Peyer's patch (tissue), 4 donors: ENCODE data around the gene SUSD1. TPM values are rescaled to one million over a fixed set of nuclear protein-coding genes. Genes with fewer than 3 reads are reported as not detected.

ENCODE experiments used
- DNase-seq, 3 donors: peaks; one replicate each; pipeline ENCODE4 v3.0.0-alpha.2; 2017 to 2019
- H3K27ac ChIP-seq, 4 donors: fragments of 200-600 bp; sonication (generic); one replicate each; pipeline ENCODE4 v1.5.1; 2016 to 2019
- H3K27me3 ChIP-seq, 2 donors: fragments of 200-600 bp; sonication (generic); one replicate each; pipeline ENCODE4 v1.5.1; 2019
- H3K36me3 ChIP-seq, 3 donors: fragments of 200-600 bp; sonication (generic); one replicate each; pipeline ENCODE4 v1.5.1; 2016 to 2019
- H3K4me1 ChIP-seq, 4 donors: fragments of 200-600 bp; sonication (generic); one replicate each; pipeline ENCODE4 v1.5.1; 2016 to 2019
- H3K4me3 ChIP-seq, 4 donors: fragments of 200-600 bp; sonication (generic); 1 replicate in 3 of 4; 2 replicates in 1 of 4; pipeline ENCODE4 v1.5.1; 2016 to 2019; ENCODE audit warnings: mild to moderate bottlenecking in 1 of 4
- H3K9me3 ChIP-seq, 4 donors: fragments of 200-600 bp; sonication (generic); one replicate each; pipeline ENCODE4 v1.5.1; 2016 to 2019; ENCODE audit warnings: mild to moderate bottlenecking in 1 of 4
- POLR2A ChIP-seq, 2 donors: fragments of 450-650 bp; IDR thresholded peaks; one replicate each; pipeline ENCODE4 v1.5.1; 2017; ENCODE audit warnings: antibody characterized with exemption in 2 of 2, mild to moderate bottlenecking in 2 of 2, moderate library complexity in 2 of 2
- total RNA-seq, 4 donors: library from RNA; depleted of rRNA; stranded (reverse); fragments of >200 nt; gene quantifications; one replicate each; pipeline ENCODE4 v1.1.0, GENCODE V29; 2016
- TF ChIP-seq, protein P1 (sequence below), 6 experiments: fragments of 450-650 bp in 4 of 6; fragments of 200-600 bp in 2 of 6; sonication (generic) in 1 of 6; IDR thresholded peaks; one replicate each; pipeline ENCODE4 v1.5.1; 2017 to 2019; ENCODE audit warnings: antibody characterized with exemption in 6 of 6, mild to moderate bottlenecking in 3 of 6, moderate library complexity in 1 of 6

SUSD1 gene
- total RNA-seq, 4 donors from 2014 or later, result 10.6 to 28.9 (median 21.3) TPM

DNA sequence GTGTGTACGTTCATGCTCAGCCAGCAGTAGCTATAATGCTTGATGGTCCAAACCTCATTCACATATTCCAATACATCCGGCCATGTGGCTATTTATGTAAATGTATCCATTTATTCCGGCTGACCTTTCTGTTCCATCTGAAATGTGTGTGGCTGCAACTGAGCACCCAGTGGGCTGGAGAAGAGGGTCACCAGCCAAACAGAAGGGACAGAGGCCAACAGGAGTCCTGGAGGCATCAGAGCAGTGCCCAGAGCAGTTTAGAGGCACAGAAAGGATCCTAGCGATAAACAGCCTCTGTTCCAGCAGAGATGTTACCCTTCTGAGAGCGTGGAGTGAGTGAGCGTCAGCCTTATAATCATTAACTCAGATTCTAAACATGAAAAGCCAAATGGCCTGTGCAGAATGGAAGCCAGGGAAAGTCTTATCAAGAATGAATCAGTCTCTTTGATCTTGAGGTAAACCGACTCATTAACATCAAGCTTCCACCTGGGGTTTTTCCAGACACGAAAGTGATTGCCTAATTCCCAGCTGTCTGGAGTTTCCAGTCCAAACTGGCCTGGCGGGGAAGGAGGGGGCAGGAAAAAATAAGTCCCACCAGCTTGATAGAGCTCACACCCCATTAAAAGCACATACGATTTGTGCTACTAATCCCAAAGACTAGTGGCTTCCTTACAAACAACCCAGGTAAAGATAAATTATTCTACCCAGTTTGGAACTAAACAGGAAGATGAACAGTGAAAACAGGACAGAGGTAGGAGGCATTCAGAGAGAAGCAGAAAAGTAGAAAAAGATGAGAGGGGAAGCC is 55.7 kb downstream of the SUSD1 start:
- H3K27ac ChIP-seq, result peak overlapping the region in 3 of 4 donors; percentile 18 to 76 (median 27)
- DNase-seq, result peak in 2 of 3 donors; percentile 54 to 67
- H3K4me3 ChIP-seq, result no peak overlapping the region
- H3K9me3 ChIP-seq, result no peaks in the 10 kb centered on the region
- H3K36me3 ChIP-seq, result no peaks in the 10 kb centered on the region
- no peaks in the 10 kb centered on the region for H3K27me3 ChIP-seq
- H3K4me1 ChIP-seq, result peaks cover 0 to 5% (median 0%) of the 10 kb centered on the region in 4 donors
- TF ChIP-seq POLR2A (IDR thresholded peaks at IDR 0.05), result no peak
- TF ChIP-seq, protein P1, sequence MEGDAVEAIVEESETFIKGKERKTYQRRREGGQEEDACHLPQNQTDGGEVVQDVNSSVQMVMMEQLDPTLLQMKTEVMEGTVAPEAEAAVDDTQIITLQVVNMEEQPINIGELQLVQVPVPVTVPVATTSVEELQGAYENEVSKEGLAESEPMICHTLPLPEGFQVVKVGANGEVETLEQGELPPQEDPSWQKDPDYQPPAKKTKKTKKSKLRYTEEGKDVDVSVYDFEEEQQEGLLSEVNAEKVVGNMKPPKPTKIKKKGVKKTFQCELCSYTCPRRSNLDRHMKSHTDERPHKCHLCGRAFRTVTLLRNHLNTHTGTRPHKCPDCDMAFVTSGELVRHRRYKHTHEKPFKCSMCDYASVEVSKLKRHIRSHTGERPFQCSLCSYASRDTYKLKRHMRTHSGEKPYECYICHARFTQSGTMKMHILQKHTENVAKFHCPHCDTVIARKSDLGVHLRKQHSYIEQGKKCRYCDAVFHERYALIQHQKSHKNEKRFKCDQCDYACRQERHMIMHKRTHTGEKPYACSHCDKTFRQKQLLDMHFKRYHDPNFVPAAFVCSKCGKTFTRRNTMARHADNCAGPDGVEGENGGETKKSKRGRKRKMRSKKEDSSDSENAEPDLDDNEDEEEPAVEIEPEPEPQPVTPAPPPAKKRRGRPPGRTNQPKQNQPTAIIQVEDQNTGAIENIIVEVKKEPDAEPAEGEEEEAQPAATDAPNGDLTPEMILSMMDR (IDR thresholded peaks at IDR 0.05), result peak in 1 of 6 experiments; percentile 24

DNA sequence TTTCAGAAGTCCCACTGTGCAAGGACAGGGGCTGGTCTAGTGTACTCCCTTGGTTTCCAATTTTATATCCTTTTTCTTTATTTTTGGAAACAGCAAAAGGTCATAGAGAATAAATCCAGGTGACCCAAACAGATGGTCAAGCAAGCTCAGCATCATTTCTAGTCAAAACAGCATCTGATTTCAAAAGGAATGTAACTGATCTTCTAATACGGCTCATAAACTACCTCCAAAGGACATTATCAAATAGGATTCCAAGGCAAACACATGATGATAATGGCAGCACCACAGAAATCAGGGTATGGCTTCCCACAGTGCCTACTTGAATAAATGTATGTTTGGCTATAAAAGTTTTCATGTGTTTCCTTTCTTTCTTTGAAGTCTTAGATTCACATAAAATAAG is 57.1 kb downstream of the SUSD1 start:
- Histone ChIP-seq H3K36me3 (no peaks in the 10 kb centered on the region), H3K4me3 (no peak overlapping the region), H3K27ac (no peak overlapping the region), H3K27me3 (no peaks in the 10 kb centered on the region), H3K9me3 (no peaks in the 10 kb centered on the region), H3K4me1 (peaks cover 0 to 5% (median 0%) of the 10 kb centered on the region in 4 donors)
- DNase-seq, result no peak
- TF ChIP-seq POLR2A (IDR thresholded peaks at IDR 0.05), result no peak
- TF ChIP-seq, protein P1 (IDR thresholded peaks at IDR 0.05), result no peak

DNA sequence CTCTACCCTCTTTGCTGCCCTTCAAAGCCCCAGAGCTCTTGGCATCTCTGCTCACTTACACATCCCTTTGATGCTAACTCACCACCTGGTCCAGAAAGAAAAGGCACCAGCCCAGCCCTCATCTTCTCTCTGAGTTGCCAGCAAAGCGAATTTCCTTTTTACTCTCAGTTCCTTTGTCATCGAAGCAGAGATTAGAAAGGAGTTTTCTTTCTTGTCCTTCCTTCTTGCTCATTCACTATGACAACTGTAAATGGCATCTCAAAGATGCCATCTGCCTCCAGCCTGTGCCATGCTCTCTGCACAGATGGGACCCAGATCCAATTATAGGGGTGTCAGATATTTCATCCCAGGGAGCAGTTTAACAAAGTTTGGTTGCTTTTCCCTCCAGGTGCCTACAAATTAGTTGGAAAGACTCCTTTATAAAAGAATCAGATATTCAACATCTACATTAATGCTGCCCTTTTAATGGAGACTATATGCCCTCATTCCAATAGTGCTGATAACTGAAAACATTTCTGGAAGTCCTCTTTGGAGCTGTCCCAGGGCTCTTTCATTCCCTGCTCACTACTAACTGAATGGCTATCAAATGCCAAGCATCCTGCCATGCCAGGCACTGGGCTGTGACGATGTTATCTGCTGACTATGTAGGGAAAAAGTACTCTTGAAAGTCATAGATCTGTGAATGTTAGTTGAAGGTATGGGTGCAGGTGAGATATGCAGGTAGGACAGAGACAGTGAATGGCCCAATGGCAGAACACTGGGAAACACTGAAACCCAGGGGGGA is 58.9 kb downstream of the SUSD1 start:
- H3K4me1 ChIP-seq, result peaks cover 0 to 5% (median 0%) of the 10 kb centered on the region in 4 donors
- H3K27me3 ChIP-seq, result no peaks in the 10 kb centered on the region
- no peaks in the 10 kb centered on the region for H3K9me3 ChIP-seq
- no peak overlapping the region for H3K27ac ChIP-seq
- H3K4me3 ChIP-seq, result no peak overlapping the region
- TF ChIP-seq, protein P1 (IDR thresholded peaks at IDR 0.05), result no peak
- no peak for TF ChIP-seq POLR2A (IDR thresholded peaks at IDR 0.05)
- DNase-seq, result no peak
- no peaks in the 10 kb centered on the region for H3K36me3 ChIP-seq

DNA sequence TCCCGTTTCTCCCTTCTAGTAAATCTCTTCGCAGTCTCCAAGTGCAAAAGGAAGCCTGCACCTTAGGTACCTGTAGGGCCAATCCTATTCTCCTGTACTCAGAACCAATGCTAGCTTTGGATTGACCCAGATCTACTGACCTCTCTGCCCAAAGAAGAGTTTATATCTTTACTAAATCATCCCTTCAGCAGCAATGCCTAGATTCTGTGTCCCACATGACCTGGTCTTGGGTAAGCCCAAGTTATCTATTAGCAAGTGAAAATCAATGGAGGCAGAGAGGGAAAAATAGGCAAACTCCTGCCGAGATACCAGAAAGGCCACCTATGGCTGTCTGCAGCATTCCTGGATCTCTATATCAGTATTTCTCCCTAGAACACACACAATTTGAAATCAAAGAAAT is 60.0 kb downstream of the SUSD1 start:
- DNase-seq, result no peak
- no peaks in the 10 kb centered on the region for H3K4me1 ChIP-seq
- H3K4me3 ChIP-seq, result no peak overlapping the region
- no peaks in the 10 kb centered on the region for H3K9me3 ChIP-seq
- H3K27ac ChIP-seq, result no peak overlapping the region
- TF ChIP-seq, protein P1 (IDR thresholded peaks at IDR 0.05), result no peak
- no peak for TF ChIP-seq POLR2A (IDR thresholded peaks at IDR 0.05)
- no peaks in the 10 kb centered on the region for H3K27me3 ChIP-seq
- H3K36me3 ChIP-seq, result no peaks in the 10 kb centered on the region

DNA sequence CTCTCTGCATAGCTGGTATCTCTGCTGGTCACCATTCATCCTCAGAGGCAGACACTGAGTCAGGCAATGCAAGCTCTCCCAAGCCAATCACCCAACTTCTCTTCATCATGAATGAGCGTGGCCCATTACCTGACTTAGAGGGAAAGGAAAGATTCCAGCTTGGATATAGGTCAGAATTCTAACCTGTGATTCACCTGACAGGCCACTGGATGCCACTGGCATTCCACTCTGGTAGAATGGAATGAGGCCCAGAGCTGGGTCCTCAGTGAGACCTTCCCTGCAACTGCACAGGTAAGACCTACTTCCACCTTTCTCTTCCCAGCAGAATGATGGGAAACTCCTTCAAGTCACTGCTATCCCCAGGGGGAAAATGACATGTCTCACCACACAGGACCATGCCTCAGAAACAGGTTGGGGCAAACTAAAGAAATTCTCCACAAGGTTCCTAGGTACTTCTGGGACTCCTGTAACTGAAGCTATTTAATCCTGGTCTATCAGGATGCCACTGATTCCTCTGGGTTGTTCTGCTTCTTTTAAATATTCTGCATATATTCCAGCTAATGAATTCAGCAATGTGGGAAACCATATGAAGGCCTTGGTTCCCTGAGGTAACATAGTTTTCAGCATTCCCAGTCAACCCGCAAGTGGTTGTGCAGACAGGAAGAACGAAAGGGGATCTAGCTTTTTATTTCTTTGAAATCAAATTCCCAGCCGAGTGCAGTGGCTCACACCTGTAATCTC is 62.0 kb downstream of the SUSD1 start:
- TF ChIP-seq, protein P1 (IDR thresholded peaks at IDR 0.05), result peak in 5 of 6 experiments; percentile 10 to 90 (median 75)
- no peak for TF ChIP-seq POLR2A (IDR thresholded peaks at IDR 0.05)
- Histone ChIP-seq H3K4me3 (no peak overlapping the region), H3K27ac (no peak overlapping the region), H3K4me1 (no peaks in the 10 kb centered on the region), H3K36me3 (no peaks in the 10 kb centered on the region), H3K9me3 (no peaks in the 10 kb centered on the region), H3K27me3 (no peaks in the 10 kb centered on the region)
- DNase-seq, result peak in 2 of 3 donors; percentile 53 to 56
